ENCODE results near the gene MEIS2.

Gene MEIS2

DNA sequence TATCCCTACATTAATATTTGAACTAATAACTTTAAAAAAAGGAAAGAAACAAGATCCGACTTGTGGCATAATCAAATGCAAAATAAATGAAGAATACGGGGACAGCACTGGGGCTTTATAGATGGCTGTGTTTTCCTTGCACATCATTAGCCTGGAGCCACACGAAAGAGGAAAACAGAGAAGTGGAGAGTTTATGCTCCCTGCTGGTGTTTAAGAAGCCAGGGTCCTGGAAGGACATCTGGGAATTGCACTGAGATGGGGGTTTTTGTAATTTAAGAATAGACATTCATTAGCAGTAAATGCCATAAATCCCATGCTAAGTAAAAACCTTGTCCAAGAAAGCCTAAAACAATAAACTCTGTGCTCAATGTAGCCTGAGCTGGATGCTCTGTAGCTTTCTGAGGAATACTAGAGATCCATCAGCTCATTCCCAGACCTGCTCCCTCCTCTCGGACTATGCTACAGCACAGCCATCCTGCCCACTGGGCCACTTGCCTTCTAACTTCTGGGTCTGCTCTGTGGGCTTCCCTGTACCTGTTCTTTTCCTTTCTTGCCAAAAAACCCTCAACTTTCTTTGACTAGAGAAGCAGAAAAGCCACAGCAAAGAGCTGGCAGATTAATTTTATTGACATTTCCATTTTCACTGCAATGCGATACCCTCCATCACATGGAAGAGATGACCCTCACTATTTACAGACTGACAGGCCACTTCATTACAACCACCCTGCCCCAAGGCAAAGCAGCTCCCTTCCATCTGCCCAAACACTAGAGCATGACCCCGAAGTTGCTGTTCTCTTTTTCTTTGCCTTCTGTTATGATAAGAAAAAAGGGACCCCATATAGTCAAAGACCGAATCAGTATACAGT is 62.3 kb downstream of the MEIS2 start:
- DNase-seq (ENCODE audit: low read depth), result no peak

DNA sequence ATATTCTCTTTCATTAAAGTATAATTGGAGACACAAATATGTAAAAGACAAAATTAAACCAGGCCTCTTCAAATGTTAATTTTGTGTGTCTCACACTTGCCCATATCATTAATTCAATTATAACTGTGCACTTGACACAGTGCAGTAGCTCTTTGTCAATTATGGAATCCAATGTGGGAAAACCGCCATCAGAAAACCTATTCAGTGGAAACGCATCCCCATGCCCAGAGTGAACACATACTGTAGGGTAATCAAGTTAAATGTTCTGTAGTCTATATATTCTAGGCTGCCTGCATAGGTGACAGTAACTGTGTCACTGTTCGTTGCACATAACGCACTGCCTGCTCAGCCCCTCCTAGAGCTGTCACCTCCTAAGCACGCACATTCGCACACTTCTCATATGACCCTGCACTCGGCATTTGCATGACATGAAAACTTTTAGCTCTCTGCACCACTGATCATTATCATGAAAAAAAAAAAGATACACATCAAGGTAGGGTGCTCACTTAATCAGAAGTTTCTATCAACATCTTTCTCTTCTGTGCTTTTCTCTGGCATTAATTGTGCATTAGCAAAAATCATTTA is 63.2 kb downstream of the MEIS2 start:
- DNase-seq (ENCODE audit: low read depth), result no peak

DNA sequence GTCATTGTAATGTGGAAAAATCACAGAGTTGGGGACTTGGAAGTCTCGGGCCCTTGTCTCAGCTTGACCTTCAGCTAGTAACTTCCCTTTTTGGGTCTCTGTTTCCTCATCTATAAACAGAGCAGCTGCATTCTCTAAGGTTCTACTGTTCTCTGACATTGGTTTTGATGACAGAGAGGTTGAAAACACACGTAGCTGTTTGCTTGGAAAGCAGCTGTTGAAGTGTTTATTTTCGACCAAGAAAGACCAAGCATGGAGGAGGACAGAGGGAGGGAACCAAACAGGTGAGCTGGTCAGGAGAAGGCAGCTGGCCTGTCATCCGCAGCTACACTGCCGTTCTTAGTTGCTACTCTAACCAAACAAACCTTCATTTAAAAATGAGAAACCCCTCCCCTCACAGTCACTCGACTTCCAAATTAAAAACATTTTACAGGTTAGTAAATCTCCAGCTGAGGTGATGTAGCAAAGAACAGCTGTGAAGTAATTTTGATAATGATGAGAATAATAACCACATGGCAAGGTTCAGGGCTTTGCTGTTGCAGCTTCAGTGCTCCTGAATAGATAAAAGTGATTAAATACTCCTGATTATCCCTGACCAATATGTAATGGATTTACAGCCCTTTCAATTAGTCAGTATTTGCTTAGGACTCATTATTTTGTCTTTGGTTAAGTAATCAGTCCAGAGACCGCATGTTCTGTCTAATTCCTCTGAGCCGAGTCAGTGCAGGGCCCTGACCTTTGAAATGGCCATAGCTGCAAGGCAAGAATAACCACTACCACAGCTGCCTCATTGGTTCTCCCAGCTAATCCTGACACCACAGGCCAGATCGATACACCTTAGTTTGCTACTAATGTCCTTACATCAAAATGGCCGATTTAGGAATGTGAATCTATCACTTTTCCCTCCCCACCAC is 65.3 kb downstream of the MEIS2 start:
- no peak for DNase-seq (ENCODE audit: low read depth)

DNA sequence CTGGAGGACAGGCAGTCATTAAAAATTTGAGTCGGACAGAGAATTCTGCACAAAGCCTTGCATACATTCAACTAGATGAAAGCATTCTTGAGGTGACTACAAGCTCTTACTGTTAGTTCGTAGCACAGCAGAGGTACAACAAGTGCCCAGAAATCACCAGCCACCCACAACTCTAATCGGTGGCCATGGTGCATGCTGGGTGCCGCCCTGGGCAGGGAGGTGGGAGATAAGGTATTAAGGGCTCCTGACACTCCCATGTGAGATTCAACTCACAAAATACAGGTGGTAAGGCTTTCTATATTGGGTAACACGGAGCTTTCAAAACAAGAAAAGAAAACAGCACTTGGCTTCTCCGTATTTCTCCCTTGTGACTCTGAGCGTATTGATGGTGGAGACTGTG is 66.0 kb downstream of the MEIS2 start:
- no peak for DNase-seq (ENCODE audit: low read depth)

DNA sequence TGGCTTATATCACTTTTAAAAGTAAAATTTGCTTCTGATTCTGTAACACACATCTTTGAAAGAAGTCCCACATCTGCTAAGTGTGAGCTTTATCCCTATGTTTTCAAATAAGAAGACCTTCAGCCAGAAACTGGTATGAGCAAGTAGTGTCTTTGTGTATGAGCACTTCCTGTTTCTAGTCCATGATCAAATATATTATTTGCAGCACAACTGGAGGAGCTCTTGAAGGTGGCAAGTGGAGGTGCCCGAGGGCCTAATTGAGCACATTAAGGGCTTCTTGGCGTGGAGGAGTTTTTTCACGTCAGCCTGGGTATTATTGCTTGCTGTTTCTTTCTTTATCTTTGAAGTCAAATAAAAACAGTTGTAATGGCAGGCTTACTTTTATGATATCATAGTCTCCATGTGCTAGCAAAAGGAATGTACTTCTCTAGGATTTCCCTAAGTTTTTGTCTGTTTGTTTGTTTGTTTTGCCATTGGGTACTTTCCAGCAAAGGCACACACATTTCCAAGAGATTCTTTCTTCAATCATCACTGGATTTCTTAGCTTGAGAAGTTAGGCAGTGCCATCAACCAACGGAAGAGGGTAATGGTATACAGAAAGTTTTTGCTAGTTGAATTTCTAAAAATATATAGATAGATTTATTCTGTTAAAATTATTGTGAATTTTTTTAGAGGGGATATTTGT is 68.1 kb downstream of the MEIS2 start:
- DNase-seq (ENCODE audit: low read depth), result no peak

DNA sequence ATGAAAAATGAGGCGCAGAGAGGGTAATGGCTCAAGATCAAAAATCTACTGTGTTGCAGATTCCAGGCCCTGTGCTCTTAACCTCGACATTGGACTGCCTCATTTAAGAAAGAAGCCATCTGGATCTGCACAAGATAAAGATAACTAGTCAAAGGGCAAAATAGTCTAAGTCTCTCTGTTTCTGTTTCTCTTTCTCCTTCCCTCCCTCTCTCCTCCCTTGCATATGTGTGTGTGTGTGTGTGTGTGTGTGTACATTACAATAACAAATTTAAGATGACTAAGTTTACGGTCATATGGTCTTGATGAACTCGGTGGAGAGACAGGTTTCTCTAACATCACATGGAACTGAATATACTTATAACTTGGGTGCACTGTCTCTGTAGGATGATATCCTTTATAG is 69.2 kb downstream of the MEIS2 start:
- no peak for DNase-seq (ENCODE audit: low read depth)

DNA sequence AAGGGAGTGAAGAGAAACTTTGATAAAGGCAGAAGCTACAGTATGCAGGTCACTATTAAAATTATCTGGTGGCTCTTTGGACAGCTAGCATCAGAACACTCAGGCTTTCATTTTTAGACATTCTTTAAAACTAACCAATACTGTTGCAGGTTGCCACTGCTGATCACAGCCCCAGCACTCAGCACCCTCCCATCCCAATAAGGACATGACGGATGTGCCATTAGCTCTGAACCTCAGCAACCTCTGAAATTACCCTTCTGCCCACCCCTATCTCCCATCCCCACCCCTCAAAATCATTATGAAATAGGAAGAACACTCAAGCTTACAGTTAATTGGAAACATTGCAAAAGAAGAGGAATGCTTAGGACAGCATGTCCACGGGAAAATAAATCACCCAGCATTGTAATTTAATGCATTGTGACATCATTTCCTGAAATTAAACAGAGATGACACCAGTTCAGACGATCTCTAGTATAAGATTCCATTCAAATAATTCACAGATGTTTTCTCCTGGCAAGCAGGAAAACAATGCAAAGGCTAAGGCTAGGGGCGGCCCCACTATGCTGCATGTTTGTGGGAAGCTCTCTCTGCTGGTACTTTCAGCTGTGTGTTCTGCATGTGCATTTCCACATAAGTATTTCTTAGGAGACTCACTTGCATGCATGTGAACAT is 71.6 kb downstream of the MEIS2 start:
- no peak for DNase-seq (ENCODE audit: low read depth)

DNA sequence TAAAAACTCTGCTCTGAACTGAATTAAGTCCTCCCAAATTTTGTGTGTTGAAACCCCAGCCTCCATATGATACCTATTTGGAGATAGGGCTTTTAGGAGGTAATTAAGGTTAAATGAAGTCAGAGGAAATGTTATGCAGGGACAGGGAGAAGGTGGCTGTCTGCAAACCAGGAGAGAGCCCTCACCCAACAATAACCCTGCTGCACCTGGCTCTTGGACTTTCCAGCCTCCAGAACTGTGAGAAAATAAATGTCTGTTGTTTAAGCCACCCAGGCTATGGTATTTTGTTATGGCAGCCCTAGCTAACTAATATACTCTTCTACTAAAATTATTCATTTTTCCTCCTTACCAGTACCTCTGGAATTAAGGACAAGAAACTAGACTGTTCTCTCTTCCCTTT is 79.5 kb downstream of the MEIS2 start:
- no peak for DNase-seq (ENCODE audit: low read depth)

DNA sequence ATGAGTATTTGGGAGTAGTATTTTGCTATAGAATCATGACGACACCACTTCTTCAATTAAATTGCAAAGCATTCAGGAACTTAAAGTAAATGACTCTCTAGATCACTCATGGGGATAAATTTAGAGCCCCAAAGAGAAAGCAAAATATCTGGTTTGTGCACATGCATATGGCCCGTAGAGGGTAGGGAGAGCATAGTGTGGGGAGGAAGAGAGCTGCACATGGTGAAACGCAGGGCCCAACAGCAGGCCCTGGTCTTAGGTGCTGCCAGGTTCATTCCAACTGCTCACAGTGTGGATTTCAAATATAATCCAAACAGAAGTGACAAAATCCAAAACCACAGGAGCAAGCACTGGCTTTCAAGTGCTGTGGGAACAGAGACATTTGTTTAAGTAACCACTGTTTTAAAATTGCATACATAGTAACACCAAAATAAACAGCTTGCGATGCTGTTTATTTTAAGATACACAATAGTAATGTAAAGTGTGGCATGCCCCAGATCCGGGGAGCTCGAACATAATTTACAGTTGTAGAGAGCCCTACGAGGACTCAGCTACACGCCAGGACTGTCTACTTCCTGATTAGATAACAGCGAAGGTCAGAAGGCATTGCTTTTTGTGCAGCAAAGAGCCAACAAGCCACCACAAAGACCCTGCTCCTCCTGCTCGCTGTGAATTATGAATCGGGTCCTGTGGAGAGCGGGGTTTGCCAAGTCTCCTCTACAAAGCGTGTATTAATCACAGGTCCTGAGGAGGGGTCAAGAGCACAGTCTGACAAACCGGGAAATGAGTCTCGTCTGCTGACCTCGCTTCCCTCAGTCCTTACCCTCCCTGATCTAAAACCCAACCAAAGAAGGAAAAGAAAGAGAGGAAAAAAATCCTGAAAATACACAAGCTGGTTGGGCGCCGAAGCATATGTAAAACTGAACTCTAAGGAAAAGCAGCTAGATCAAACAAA is 80.6 kb downstream of the MEIS2 start:
- no peak for DNase-seq (ENCODE audit: low read depth)

DNA sequence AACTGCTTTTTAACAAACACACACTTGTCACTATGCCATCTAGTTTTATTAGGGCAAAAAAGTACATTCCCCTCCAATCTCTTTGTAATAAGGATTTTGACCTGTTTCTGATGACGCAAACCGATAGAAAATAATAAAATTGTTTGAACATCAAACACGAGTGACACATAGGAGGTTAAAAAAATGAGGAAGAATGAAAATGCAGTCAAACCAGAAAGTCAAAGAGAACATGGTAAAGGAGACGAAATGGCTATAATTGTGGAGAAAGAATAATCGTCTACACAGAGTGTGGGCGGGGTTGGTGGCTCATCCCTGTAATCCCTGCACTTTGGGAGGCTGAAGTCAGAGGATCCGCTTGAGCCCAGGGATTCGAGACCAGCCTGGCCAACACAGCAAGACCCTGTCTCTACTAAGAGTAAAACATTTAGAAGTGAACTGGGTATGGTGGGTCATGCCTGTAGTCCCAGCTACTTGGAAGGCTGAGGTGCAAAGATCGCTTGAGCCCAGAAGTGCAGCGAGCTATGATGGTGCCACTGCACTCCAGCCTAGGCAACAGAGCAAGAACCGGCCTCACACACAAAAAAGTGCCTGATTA is 83.2 kb downstream of the MEIS2 start:
- DNase-seq (ENCODE audit: low read depth), result no peak

DNA sequence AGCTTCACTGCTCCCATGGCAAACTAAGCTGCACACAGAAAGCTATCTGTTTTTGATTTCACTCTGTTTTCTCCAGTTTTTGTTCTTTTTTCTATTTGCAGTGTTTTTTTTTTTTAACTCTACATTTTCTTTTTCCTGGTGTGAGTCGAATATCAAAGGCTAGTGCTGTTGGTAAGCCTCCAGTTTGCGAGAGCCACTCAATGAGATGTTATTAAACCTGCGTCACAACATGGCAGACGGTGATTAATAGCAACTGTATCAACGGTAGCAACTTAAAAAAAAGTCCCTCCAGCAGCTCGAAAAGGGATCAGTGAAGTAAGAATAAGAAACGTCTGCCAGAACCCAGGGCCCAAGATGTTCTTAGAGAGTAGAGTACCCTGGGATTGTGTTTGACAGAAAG is 84.1 kb downstream of the MEIS2 start:
- no peak for DNase-seq (ENCODE audit: low read depth)

DNA sequence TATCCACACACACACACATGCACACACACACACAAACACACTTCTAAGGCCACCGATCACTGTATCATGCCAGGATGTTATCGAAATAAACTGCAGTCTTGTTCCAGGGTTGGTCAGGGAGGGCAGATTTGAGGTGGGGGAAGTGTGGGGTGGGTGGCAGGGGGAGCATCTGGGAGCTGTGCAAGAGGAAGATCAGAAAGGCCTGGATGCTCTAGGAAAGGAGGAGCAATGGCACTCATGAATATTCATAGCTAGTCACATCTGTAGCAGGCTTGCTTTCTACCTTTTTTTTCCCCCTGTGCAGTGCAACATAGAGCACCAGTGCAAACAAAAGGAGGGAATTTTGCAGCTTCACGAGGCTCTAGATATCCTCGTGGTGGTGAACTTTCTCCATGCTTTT is 84.9 kb downstream of the MEIS2 start:
- DNase-seq (ENCODE audit: low read depth), result no peak

DNA sequence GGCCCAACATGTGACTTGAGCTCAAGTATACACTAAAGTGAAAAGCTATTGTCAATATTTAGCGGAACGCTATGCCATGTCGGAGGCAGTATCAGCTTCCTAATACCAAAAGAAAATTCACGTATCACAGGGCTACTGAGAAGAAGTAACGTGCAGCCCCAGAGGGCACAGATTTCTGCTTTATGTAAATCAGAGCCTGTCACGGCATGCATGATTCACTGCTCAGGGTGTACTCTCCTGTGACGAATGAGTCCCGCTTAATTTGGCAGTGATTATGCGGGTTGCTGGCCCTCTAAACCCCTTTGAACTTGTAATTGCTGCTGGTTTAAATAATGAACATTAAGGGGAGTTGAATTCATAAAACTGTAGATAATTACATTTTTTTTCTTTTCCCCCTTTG is 85.3 kb downstream of the MEIS2 start:
- no peak for DNase-seq (ENCODE audit: low read depth)

DNA sequence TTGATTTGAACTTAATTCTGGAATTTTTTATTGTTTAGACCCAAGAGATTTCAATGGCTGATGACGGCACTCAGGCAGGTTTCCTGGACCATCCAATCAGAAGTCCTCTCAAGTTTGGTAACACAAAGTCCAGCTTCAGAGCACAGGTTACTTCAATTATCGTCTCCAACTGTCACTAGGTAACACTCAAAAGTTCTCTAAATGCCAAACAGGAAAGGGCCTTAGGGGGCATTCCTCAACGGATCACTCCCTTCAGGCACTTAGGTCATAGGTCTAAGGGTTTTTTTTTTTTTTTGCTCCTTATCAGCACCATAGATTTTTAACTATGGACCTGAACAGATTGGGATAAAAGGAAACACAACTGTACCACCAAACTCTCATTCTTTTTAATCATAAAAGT is 85.8 kb downstream of the MEIS2 start:
- no peak for DNase-seq (ENCODE audit: low read depth)

DNA sequence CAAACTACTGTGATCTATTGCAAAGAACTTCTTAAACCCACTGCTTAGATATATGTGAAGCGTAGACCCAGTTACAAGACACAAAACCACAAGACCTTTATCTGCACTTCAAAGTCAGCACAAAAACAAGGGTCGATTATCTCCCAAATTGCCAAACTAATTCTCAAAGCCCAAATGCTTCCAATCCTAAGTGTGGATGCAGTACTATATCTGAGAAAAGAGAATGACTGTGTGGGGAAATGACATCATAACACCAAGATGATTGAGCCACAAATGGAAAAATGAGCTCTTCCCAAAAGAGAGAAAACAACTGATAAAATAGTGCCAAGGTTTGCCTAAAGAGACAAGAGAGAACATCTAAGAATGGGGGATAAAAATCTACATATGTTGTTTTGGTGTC is 86.2 kb downstream of the MEIS2 start:
- DNase-seq (ENCODE audit: low read depth), result no peak

DNA sequence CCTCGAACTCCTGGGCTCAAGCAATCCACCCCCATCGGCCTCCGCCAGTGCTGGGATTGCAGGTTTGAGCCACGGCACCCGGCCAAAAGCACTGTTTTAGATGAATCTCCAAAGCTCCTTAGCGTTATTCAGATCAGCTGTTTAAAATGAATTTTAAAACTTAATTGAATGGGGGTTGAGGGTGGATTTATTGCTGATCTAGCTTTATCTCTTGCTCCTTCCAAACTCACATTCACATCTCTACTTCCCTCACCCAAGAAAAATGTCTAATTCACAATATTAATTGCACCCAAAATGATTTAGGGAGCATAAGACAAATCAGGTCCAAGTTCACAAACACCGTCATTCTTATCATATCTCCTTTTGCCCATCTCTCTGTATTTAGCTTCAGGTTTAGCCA is 89.8 kb downstream of the MEIS2 start:
- DNase-seq (ENCODE audit: low read depth), result no peak

DNA sequence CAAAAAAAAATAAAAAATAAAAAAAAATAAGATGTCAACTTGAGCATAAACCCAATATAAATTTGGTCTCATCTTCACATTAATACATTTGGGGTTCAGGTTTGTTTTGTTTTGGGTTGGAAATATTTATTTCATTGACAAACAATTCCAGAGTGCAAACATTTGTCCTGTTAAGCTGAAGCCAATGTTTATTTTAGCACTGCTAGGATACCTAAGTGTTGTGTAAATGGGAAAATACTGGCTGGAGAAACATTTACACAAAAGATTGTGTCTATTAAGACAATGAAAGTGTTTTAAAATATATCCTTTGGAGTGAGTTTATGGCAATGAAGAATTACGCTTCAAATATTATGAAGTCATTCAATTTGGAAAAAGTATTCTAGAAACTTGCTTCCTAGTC is 91.1 kb downstream of the MEIS2 start:
- no peak for DNase-seq (ENCODE audit: low read depth)

DNA sequence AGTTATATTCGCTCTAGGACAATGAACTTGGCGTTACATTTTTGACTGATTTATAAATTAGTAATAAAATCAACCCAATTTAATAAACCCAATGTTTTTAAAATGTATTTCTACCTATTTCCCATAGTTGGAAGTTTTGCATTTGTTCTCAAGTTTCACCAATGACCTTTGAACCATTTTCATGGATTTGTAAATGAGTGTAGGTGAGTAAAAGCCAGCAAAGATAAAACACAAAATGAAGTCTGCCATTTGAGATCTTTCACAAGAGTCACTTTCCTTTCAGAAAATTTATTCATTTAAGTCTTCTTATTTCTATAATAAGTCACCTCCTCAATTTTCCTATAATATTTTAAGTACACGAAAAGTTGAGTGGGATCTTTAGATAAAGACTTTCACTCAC is 92.1 kb downstream of the MEIS2 start:
- no peak for DNase-seq (ENCODE audit: low read depth)

DNA sequence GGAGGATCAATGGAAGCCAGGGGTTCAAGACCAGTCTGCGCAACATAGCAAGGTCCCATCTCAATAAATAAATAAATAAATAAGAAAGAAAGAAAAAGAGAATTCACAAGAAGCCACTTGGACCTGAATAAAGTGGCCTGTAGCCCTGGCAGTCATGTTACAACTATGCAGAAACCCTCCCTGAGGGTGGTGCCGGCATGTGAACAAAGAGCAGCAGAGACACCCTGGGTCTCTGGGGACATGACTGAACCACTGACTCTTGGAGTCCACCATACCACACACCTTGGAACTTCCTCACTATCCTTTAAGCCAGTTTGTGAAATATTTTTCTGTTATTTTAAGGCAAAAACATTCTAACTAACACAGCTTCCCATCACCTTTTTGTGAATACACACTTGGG is 93.0 kb downstream of the MEIS2 start:
- DNase-seq (ENCODE audit: low read depth), result no peak
